ENCODE data around the gene MED27. TPM values are rescaled to one million over a fixed set of nuclear protein-coding genes. Genes with fewer than 3 reads are reported as not detected.

Gene MED27
- total and polyA plus RNA-seq, 10 of the 15 experiments (the other 5 are each of a cell fraction or from before 2014, with no cell fraction given), result 20.3 to 50.3 (median 35.5) TPM

DNA sequence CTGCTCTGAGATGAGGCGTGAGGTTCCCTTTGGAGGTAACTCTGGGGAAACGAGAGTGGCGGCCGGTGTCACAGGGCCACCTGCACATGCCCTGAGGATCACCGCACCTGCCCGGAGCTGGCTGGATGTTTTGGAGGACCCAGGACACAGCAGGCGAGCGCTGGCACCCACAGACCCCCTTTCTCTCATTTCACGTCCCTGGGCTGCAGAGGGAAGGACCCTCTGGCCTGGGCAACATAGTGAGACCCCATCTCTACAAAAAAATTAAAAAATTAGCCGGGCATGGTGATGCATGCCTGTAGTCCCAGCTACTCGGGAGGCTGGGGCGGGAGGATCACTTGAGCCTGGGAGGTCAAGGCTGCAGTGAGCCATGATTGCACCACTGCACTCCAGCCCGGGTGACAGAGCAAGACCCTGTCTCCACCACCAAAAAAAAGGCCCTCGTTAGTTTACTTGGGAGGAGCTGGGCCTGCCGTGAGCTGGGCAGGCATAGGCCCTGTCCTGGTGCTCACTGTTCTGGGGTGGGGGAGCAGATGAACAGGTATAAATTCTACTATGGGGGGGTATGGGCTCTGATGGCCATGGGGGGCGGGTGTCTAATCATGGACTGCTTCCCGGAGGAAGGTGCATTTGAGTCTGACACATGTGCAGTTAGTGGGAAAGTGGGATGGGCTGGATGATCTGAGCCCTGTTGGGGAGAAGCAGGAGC lies 242.9 kb downstream of the MED27 start:
- in situ Hi-C loops (cut with MboI) (no loop called here), intact Hi-C loops (cut with micrococcal nuclease; ENCODE audit: unreplicated experiment) (no loop called here)
- 52% methylated on average over 17 of the region's 17 CpGs for WGBS (ENCODE audit: insufficient coverage, insufficient replicate concordance, low lambda C conversion rate, missing lambda C conversion rate)
- CTCF ChIA-PET, result no interaction called here
- RAD21 ChIA-PET (ENCODE audit: unreplicated experiment), result no interaction called here
- Histone ChIP-seq H4K20me1 (ENCODE audit: control insufficient read depth, insufficient read depth) (no peaks in the 10 kb centered on the region), H3K27ac (ENCODE audit: control insufficient read depth, insufficient read depth) (no peak overlapping the region), H3K27me3 (replicated peaks in 1 of 2; ENCODE audit: control insufficient read depth in 2 of 2, insufficient read depth in 2 of 2, low read length in 1 of 2) (peaks cover 0 to 1% of the 10 kb centered on the region in 2 experiments; a peak in 1 of 4 replicates), H2AFZ (ENCODE audit: control insufficient read depth, low read depth, low read length) (no peak overlapping the region), H3K4me3 (no peak overlapping the region), H3K36me3 (ENCODE audit: control insufficient read depth in 2 of 2, insufficient read depth in 2 of 2, low read length in 1 of 2) (no peaks in the 10 kb centered on the region), H3K9me3 (replicated peaks; ENCODE audit: control insufficient read depth, insufficient read depth, low read length) (no peaks in the 10 kb centered on the region; the same call in 2 of the 3 replicates), H3K79me2 (ENCODE audit: control insufficient read depth, insufficient read depth, low read length) (no peaks in the 10 kb centered on the region), H3K9ac (ENCODE audit: control insufficient read depth, insufficient read depth, low read length) (no peak overlapping the region), H3K4me2 (ENCODE audit: control insufficient read depth, insufficient read depth) (no peak overlapping the region), H3K4me1 (ENCODE audit: control insufficient read depth, insufficient read depth, low read length) (no peaks in the 10 kb centered on the region)
- DNase-seq (ENCODE audit: low read depth, low spot score), result no peak
- SMC1A ChIA-PET (ENCODE audit: uncharacterized antibody, unreplicated experiment), result no interaction called here
- BruUV-seq (replicated peaks), result no TSS peak
- FAIRE-seq, result no peak
- TF ChIP-seq NFYB (IDR thresholded peaks at IDR 0.05; ENCODE audit: insufficient read depth, low read depth, low read length), result no peak
- POLR2A ChIA-PET, result no interaction called here
- ATAC-seq, result no peak

DNA sequence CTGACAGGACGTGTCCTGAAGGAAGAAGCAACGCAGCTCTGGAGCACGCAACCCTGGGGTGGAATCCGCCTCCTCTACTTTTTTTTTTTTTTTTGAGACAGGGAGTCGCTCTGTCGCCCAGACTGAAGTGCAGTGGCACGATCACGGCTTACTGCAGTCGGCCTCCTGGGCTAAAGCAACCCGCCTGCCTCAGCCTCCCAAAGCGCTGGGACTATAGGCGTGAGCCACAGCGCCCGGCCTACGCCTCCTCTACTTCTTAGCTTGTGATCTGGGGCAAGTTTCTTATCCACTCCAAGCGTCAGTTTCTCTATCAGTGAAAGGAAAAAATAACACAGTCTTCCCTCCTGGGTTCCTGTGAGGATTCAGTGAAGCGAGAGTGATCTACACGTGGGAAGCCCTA lies 243.6 kb downstream of the MED27 start:
- ATAC-seq (no peak), DNase-seq (ENCODE audit: low read depth, low spot score) (no peak), FAIRE-seq (no peak)
- Histone ChIP-seq H3K9ac (ENCODE audit: control insufficient read depth, insufficient read depth, low read length) (no peak overlapping the region), H2AFZ (ENCODE audit: control insufficient read depth, low read depth, low read length) (no peak overlapping the region), H3K27ac (ENCODE audit: control insufficient read depth, insufficient read depth) (no peak overlapping the region), H3K79me2 (ENCODE audit: control insufficient read depth, insufficient read depth, low read length) (no peaks in the 10 kb centered on the region), H3K4me1 (ENCODE audit: control insufficient read depth, insufficient read depth, low read length) (no peaks in the 10 kb centered on the region), H3K4me3 (no peak overlapping the region), H3K36me3 (ENCODE audit: control insufficient read depth in 2 of 2, insufficient read depth in 2 of 2, low read length in 1 of 2) (no peaks in the 10 kb centered on the region), H3K27me3 (replicated peaks in 1 of 2; ENCODE audit: control insufficient read depth in 2 of 2, insufficient read depth in 2 of 2, low read length in 1 of 2) (peaks cover 0 to 1% of the 10 kb centered on the region in 2 experiments; a peak in 1 of 4 replicates), H3K4me2 (ENCODE audit: control insufficient read depth, insufficient read depth) (no peak overlapping the region), H3K9me3 (replicated peaks; ENCODE audit: control insufficient read depth, insufficient read depth, low read length) (no peaks in the 10 kb centered on the region; the same call in 2 of the 3 replicates), H4K20me1 (ENCODE audit: control insufficient read depth, insufficient read depth) (no peaks in the 10 kb centered on the region)
- CTCF ChIA-PET, result no interaction called here
- in situ Hi-C loops (cut with MboI) (no loop called here), intact Hi-C loops (cut with micrococcal nuclease; ENCODE audit: unreplicated experiment) (no loop called here)
- 58% methylated on average over 12 of the region's 18 CpGs for WGBS (ENCODE audit: insufficient coverage, insufficient replicate concordance, low lambda C conversion rate, missing lambda C conversion rate)
- BruUV-seq (replicated peaks), result no TSS peak
- RAD21 ChIA-PET (ENCODE audit: unreplicated experiment), result no interaction called here
- TF ChIP-seq GABPA (IDR thresholded peaks at IDR 0.05; ENCODE audit: low read depth), result no peak
- TF ChIP-seq MYC (IDR thresholded peaks at IDR 0.05; ENCODE audit: insufficient read depth, insufficient read length, insufficient replicate concordance, low read length, severe bottlenecking), result no peak
- no peak for TF ChIP-seq TCF12 (IDR thresholded peaks at IDR 0.05; ENCODE audit: low read depth, low read length)
- TF ChIP-seq, protein P1, sequence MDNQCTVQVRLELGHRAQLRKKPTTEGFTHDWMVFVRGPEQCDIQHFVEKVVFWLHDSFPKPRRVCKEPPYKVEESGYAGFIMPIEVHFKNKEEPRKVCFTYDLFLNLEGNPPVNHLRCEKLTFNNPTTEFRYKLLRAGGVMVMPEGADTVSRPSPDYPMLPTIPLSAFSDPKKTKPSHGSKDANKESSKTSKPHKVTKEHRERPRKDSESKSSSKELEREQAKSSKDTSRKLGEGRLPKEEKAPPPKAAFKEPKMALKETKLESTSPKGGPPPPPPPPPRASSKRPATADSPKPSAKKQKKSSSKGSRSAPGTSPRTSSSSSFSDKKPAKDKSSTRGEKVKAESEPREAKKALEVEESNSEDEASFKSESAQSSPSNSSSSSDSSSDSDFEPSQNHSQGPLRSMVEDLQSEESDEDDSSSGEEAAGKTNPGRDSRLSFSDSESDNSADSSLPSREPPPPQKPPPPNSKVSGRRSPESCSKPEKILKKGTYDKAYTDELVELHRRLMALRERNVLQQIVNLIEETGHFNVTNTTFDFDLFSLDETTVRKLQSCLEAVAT (IDR thresholded peaks at IDR 0.05), result no peak
- TF ChIP-seq, protein P2, sequence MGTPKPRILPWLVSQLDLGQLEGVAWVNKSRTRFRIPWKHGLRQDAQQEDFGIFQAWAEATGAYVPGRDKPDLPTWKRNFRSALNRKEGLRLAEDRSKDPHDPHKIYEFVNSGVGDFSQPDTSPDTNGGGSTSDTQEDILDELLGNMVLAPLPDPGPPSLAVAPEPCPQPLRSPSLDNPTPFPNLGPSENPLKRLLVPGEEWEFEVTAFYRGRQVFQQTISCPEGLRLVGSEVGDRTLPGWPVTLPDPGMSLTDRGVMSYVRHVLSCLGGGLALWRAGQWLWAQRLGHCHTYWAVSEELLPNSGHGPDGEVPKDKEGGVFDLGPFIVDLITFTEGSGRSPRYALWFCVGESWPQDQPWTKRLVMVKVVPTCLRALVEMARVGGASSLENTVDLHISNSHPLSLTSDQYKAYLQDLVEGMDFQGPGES (IDR thresholded peaks at IDR 0.05), result no peak
- no peak for TF ChIP-seq CBFB (IDR thresholded peaks at IDR 0.05; ENCODE audit: low read depth)
- no peak for TF ChIP-seq IKZF1 (conservative IDR thresholded peaks at IDR 0.05)
- TF ChIP-seq STAT3 (IDR thresholded peaks at IDR 0.05; ENCODE audit: low read depth, low read length), result no peak
- TF ChIP-seq NFYB (IDR thresholded peaks at IDR 0.05; ENCODE audit: insufficient read depth, low read depth, low read length), result no peak
- SMC1A ChIA-PET (ENCODE audit: uncharacterized antibody, unreplicated experiment), result interaction anchor here (0.7 kb wide), 1 partner anchor 333 kb away, joined by 3 read pairs; no protein-coding TSS in a partner anchor
- POLR2A ChIA-PET, result interaction anchor here (0.6 kb wide), 1 partner anchor 350 kb away, joined by 3 read pairs; no protein-coding TSS in a partner anchor
